ENCODE results near the gene PAK6. TPM values are rescaled to one million over a fixed set of nuclear protein-coding genes. Genes with fewer than 3 reads are reported as not detected.

PAK6 gene
- total and polyA plus RNA-seq, 12 donors, result 4.9 to 31.0 (median 13.1) TPM

DNA sequence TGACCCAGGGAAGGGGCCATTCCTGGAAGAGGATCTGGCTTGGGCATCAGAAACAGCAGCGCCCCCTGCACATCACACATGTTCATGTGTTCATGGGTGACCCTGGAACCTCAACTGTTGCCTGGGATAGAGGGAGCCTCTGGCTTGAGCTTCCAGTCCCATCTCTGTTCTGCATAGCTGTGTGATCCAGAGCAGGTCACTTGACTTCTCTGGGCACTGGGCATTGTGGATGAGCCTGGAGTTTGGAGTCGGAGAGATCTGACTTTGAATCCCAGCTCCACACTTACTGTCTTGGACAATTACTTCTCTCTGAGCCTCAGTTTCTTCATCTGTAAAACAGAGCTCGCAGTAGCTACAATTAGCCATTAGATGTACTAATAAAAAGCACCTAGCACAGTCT lies 15.6 kb downstream of the PAK6 start:
- intact Hi-C loops (cut with DNase I), result no loop called here
- DNase-seq, result no peak
- no peak overlapping the region for H3K27ac ChIP-seq
- no peaks in the 10 kb centered on the region for H3K27me3 ChIP-seq
- no peaks in the 10 kb centered on the region for H3K9me3 ChIP-seq (replicated peaks in 1 of 3)
- H3K36me3 ChIP-seq (replicated peaks in 1 of 2), result no peaks in the 10 kb centered on the region
- H3K4me3 ChIP-seq, result no peak overlapping the region
- WGBS, 4 donors, result 93 to 100% (median 96%) methylated on average over 1 to 3 of the region's 3 CpGs
- H3K4me1 ChIP-seq (replicated peaks in 1 of 2), result peaks cover 16 to 44% of the 10 kb centered on the region in 2 donors
- no peak for TF ChIP-seq POLR2A (IDR thresholded peaks at IDR 0.05)
- TF ChIP-seq, protein P1, sequence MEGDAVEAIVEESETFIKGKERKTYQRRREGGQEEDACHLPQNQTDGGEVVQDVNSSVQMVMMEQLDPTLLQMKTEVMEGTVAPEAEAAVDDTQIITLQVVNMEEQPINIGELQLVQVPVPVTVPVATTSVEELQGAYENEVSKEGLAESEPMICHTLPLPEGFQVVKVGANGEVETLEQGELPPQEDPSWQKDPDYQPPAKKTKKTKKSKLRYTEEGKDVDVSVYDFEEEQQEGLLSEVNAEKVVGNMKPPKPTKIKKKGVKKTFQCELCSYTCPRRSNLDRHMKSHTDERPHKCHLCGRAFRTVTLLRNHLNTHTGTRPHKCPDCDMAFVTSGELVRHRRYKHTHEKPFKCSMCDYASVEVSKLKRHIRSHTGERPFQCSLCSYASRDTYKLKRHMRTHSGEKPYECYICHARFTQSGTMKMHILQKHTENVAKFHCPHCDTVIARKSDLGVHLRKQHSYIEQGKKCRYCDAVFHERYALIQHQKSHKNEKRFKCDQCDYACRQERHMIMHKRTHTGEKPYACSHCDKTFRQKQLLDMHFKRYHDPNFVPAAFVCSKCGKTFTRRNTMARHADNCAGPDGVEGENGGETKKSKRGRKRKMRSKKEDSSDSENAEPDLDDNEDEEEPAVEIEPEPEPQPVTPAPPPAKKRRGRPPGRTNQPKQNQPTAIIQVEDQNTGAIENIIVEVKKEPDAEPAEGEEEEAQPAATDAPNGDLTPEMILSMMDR (IDR thresholded peaks at IDR 0.05), result no peak

DNA sequence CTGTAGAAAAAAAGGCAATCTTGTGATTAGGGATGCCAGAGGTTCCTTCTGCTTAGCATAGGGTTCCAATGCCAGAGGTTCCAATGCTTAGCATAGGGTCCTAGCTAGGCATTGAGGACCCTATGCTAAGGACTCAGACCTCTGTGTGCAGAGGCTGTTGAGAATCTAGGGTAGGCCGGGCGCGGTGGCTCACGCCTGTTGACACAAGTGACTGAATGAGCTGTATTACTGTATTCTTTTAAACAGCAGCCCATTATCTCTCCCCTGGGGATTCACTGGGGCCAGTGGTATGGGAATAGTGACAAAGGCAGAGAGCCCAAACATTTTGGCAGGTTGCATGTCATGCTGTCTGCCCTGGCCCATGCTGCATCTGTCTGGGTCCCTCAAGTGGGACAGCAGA lies 16.2 kb downstream of the PAK6 start:
- Histone ChIP-seq H3K27ac (no peak overlapping the region), H3K36me3 (replicated peaks in 1 of 2) (no peaks in the 10 kb centered on the region), H3K9me3 (replicated peaks in 1 of 3) (no peaks in the 10 kb centered on the region), H3K4me1 (replicated peaks in 1 of 2) (peaks cover 16 to 46% of the 10 kb centered on the region in 2 donors), H3K4me3 (no peak overlapping the region), H3K27me3 (no peaks in the 10 kb centered on the region)
- TF ChIP-seq, protein P1 (IDR thresholded peaks at IDR 0.05), result no peak
- TF ChIP-seq POLR2A (IDR thresholded peaks at IDR 0.05), result no peak
- intact Hi-C loops (cut with DNase I), result no loop called here
- DNase-seq, result no peak
- WGBS, 4 donors, result 93 to 97% (median 94%) methylated on average over 3 to 4 of the region's 4 CpGs

DNA sequence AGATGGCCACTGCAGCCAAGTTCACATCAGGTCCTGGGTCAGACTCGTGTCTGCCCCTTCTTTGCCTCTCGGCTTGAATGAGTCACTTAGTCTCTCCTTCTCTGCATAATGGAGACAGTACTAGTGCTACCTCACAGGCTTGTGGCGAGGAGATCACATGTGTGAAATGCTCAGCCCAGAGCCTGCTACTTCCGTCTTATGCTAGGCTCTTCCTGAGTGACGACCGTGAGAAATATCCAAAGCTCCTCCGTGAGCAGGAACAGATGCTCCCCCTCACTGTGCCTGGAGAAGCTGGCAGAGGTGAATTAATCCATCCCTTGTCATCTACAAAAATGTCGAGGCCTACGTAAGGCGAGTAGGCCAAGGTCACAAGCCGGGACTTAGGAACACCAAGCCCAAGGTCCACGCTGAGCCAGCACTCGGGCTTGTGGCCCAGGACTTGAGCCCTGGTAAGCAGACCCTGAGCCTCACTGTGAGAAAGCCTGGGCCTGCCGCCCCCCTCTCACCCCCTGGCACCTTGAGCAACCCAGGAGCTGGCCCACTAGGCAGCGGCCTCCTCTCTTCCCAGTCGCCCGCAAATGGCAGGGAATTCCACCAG lies 17.9 kb downstream of the PAK6 start:
- H3K4me3 ChIP-seq, result no peak overlapping the region
- no peaks in the 10 kb centered on the region for H3K36me3 ChIP-seq (replicated peaks in 1 of 2)
- no peaks in the 10 kb centered on the region for H3K9me3 ChIP-seq (replicated peaks in 1 of 3)
- intact Hi-C loops (cut with DNase I), result no loop called here
- 47 to 55% (median 50%) methylated on average over 11 to 17 of the region's 17 CpGs for WGBS, 4 donors
- H3K27ac ChIP-seq, result peak overlapping the region; percentile 14 to 93 (median 82)
- DNase-seq, result peak; percentile 71 to 89 (median 85)
- no peaks in the 10 kb centered on the region for H3K27me3 ChIP-seq
- H3K4me1 ChIP-seq (replicated peaks in 1 of 2), result peaks cover 16 to 45% of the 10 kb centered on the region in 2 donors
- TF ChIP-seq, protein P1 (IDR thresholded peaks at IDR 0.05), result no peak
- TF ChIP-seq POLR2A (IDR thresholded peaks at IDR 0.05), result peak in 1 of 2 donors; percentile 64

DNA sequence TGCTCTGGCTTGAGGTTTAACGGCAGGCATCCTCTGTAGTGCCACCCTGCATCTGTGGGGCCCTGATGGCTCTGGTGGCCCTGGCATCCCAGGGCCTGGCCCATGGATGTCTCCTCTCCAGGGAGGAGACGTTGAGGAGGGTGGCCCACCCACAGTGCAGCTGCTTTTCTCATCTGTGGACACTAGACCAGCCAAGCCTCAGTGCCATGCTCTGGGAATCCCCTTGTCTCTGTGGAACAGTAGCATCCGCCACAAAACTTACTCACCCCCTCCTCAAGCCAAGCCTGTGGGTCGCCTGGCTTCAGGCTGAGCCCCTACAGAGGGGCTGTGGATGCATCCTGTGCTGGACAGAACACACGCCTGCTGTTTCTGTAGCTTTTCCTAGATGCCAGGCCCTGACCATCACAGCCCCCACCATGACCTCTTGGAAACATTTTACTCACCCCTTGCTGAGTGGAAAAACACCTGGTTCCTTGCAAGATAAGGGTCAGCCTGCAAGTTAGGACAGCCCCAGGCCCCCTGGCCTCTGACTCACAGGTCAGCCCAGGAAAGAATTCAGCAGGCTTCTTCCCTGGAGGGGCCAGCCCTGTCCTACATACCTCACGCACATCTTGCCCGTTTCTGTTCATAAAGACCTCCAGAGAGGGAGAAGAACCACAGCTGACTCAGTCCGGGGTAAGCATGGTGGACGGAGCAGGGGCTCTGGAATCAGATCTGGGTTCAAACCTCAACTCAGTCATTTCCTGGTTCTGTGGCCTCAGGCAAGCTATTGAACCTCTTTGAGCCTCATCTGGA lies 19.0 kb downstream of the PAK6 start:
- Histone ChIP-seq H3K4me1 (replicated peaks in 1 of 2) (peaks cover 15 to 37% of the 10 kb centered on the region in 2 donors), H3K36me3 (replicated peaks in 1 of 2) (no peaks in the 10 kb centered on the region), H3K27me3 (no peaks in the 10 kb centered on the region), H3K27ac (peak overlapping the region in 4 of 5 donors; percentile 74 to 93 (median 85)), H3K4me3 (no peak overlapping the region), H3K9me3 (replicated peaks in 1 of 3) (no peaks in the 10 kb centered on the region)
- WGBS, 4 donors, result 80 to 93% (median 83%) methylated on average over 6 to 9 of the region's 9 CpGs
- TF ChIP-seq, protein P1 (IDR thresholded peaks at IDR 0.05), result no peak
- TF ChIP-seq POLR2A (IDR thresholded peaks at IDR 0.05), result no peak
- DNase-seq, result no peak
- intact Hi-C loops (cut with DNase I), result no loop called here
